ENCODE measurements around the gene PARPBP. TPM values are rescaled to one million over a fixed set of nuclear protein-coding genes. Genes with fewer than 3 reads are reported as not detected.

The PARPBP gene
- total and polyA plus RNA-seq, 2 donors (not counting 1 experiment from before 2014, with no cell fraction given), result 1.2 to 5.2 TPM

DNA sequence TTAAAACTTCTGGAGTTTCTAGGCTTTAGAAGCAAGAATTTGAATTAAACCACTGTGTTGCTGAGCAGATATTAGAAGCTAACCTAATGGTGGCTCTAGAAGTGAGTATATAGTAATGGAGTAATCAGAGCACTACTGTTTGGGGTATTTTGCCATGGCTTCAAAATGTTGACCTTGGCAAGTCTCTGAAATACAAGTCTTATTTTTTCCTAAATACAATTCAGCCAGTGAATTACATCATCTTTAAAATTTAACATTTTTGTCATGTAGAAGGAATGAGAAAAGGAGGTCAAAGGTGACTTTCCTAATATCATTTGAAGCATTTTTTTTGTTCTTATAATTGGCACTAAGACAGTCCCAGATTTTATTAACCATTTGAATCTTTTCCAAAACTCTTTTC lies 52.5 kb downstream of the PARPBP start:
- no peak overlapping the region for H2AFZ ChIP-seq (ENCODE audit: insufficient read depth, low read depth, low read length, poor library complexity, severe bottlenecking)
- no peak for ATAC-seq (ENCODE audit: low read depth)
- H3K27me3 Mint-ChIP-seq, result no peaks in the 10 kb centered on the region
- TF ChIP-seq, protein P1, sequence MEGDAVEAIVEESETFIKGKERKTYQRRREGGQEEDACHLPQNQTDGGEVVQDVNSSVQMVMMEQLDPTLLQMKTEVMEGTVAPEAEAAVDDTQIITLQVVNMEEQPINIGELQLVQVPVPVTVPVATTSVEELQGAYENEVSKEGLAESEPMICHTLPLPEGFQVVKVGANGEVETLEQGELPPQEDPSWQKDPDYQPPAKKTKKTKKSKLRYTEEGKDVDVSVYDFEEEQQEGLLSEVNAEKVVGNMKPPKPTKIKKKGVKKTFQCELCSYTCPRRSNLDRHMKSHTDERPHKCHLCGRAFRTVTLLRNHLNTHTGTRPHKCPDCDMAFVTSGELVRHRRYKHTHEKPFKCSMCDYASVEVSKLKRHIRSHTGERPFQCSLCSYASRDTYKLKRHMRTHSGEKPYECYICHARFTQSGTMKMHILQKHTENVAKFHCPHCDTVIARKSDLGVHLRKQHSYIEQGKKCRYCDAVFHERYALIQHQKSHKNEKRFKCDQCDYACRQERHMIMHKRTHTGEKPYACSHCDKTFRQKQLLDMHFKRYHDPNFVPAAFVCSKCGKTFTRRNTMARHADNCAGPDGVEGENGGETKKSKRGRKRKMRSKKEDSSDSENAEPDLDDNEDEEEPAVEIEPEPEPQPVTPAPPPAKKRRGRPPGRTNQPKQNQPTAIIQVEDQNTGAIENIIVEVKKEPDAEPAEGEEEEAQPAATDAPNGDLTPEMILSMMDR (IDR thresholded peaks at IDR 0.05), result no peak
- no peak for TF ChIP-seq EZH2 (IDR thresholded peaks at IDR 0.05; ENCODE audit: borderline replicate concordance, insufficient read depth, low read depth, low read length, poor library complexity, severe bottlenecking)
- H3K4me2 ChIP-seq (replicated peaks; ENCODE audit: low read depth, low read length, poor library complexity, severe bottlenecking), result no peak overlapping the region
- H3K4me3 ChIP-seq (ENCODE audit: control extremely low read depth in 1 of 5, extremely low read depth in 1 of 5, insufficient read depth in 1 of 5, low read depth in 2 of 5, low read length in 4 of 5), result no peak overlapping the region
- no peak for DNase-seq
- no peaks in the 10 kb centered on the region for H3K4me1 ChIP-seq (ENCODE audit: control insufficient read depth in 2 of 2, insufficient read depth in 2 of 2, low read length in 2 of 2)
- ChIA-PET POLR2A (no interaction called here), CTCF (interaction anchor here (1.2 kb wide), 1 partner anchor 331 kb away, joined by 3 read pairs; no protein-coding TSS in a partner anchor)
- no peaks in the 10 kb centered on the region for H3K4me1 Mint-ChIP-seq
- no peaks in the 10 kb centered on the region for H3K9me3 ChIP-seq (ENCODE audit: control extremely low read depth in 1 of 3, control insufficient read depth in 2 of 3, insufficient read depth in 1 of 3, low read length in 2 of 3)
- H3K27ac ChIP-seq (ENCODE audit: low read length in 2 of 2), result no peak overlapping the region
- no peaks in the 10 kb centered on the region for H3K27me3 ChIP-seq (replicated peaks in 1 of 4; ENCODE audit: control extremely low read depth in 1 of 4, control insufficient read depth in 3 of 4, insufficient read depth in 4 of 4, low read length in 3 of 4)
- H3K9ac ChIP-seq (ENCODE audit: low read length), result no peak overlapping the region
- H3K9me3 Mint-ChIP-seq (ENCODE audit: insufficient read depth), result no peaks in the 10 kb centered on the region
- H4K20me1 ChIP-seq (ENCODE audit: control insufficient read depth, insufficient read depth, low read length, poor library complexity, severe bottlenecking), result no peaks in the 10 kb centered on the region
- no peak overlapping the region for H3K27ac Mint-ChIP-seq
- no peaks in the 10 kb centered on the region for H3K36me3 ChIP-seq (replicated peaks in 1 of 2; ENCODE audit: control extremely low read depth in 1 of 2, control insufficient read depth in 1 of 2, extremely low read depth in 1 of 2, insufficient read depth in 2 of 2, low read length in 1 of 2)
- H3K79me2 ChIP-seq (ENCODE audit: control insufficient read depth, insufficient read depth, low read length), result no peaks in the 10 kb centered on the region
- intact Hi-C loops (cut with micrococcal nuclease), result no loop called here
- H3K4me3 Mint-ChIP-seq, result no peak overlapping the region

DNA sequence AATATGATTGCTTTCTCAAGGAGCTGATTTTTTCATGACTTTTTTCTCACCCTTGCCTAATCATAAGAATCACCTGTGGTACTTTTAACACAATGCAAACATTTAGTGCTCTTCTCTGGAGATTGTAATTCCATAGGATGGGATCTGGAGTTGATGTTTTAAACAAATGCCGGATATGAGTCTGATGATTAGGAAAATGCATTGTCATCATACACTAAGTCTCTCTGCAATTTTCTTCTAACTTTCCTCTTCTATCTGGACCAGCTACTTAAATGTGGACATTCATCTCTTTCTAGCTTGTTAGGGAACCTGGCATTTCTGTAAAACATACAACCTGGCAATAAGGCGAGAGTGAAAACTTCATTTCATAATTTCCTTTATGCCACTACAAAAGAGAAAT lies 54.1 kb downstream of the PARPBP start:
- DNase-seq (no peak), ATAC-seq (ENCODE audit: low read depth) (no peak)
- no peak overlapping the region for H3K4me3 ChIP-seq (ENCODE audit: control extremely low read depth in 1 of 5, extremely low read depth in 1 of 5, insufficient read depth in 1 of 5, low read depth in 2 of 5, low read length in 4 of 5)
- ChIA-PET POLR2A (no interaction called here), CTCF (no interaction called here)
- no peak overlapping the region for H3K4me2 ChIP-seq (replicated peaks; ENCODE audit: low read depth, low read length, poor library complexity, severe bottlenecking)
- Mint-ChIP-seq H3K9me3 (ENCODE audit: insufficient read depth) (no peaks in the 10 kb centered on the region), H3K27ac (no peak overlapping the region), H3K27me3 (no peaks in the 10 kb centered on the region), H3K4me1 (no peaks in the 10 kb centered on the region), H3K4me3 (no peak overlapping the region)
- no peaks in the 10 kb centered on the region for H3K9me3 ChIP-seq (ENCODE audit: control extremely low read depth in 1 of 3, control insufficient read depth in 2 of 3, insufficient read depth in 1 of 3, low read length in 2 of 3)
- H4K20me1 ChIP-seq (ENCODE audit: control insufficient read depth, insufficient read depth, low read length, poor library complexity, severe bottlenecking), result no peaks in the 10 kb centered on the region
- no peaks in the 10 kb centered on the region for H3K79me2 ChIP-seq (ENCODE audit: control insufficient read depth, insufficient read depth, low read length)
- H3K27me3 ChIP-seq (replicated peaks in 1 of 4; ENCODE audit: control extremely low read depth in 1 of 4, control insufficient read depth in 3 of 4, insufficient read depth in 4 of 4, low read length in 3 of 4), result no peaks in the 10 kb centered on the region
- no peaks in the 10 kb centered on the region for H3K36me3 ChIP-seq (replicated peaks in 1 of 2; ENCODE audit: control extremely low read depth in 1 of 2, control insufficient read depth in 1 of 2, extremely low read depth in 1 of 2, insufficient read depth in 2 of 2, low read length in 1 of 2)
- no peaks in the 10 kb centered on the region for H3K4me1 ChIP-seq (ENCODE audit: control insufficient read depth in 2 of 2, insufficient read depth in 2 of 2, low read length in 2 of 2)
- H2AFZ ChIP-seq (ENCODE audit: insufficient read depth, low read depth, low read length, poor library complexity, severe bottlenecking), result no peak overlapping the region
- H3K27ac ChIP-seq (ENCODE audit: low read length in 2 of 2), result no peak overlapping the region
- no CpG with 5 or more reads among the region's 2 CpGs for WGBS (ENCODE audit: insufficient coverage)
- H3K9ac ChIP-seq (ENCODE audit: low read length), result no peak overlapping the region
- no peak for TF ChIP-seq EZH2 (IDR thresholded peaks at IDR 0.05; ENCODE audit: borderline replicate concordance, insufficient read depth, low read depth, low read length, poor library complexity, severe bottlenecking)
- TF ChIP-seq, protein P1 (IDR thresholded peaks at IDR 0.05), result no peak
- intact Hi-C loops (cut with micrococcal nuclease), result no loop called here

All from B cell (primary cell).